Stimulated activated CD8-positive, alpha-beta memory T cell treated with anti-CD3 and anti-CD28 coated beads, Interleukin-4, amount 100 ng/mL, for 4 hours (primary cell): ENCODE results near the gene ZNF582.

Source experiments
- DNase-seq, 2 donors: peaks; one replicate each; pipeline ENCODE4 v3.0.0-alpha.2; 2020; ENCODE audit warnings: low read depth in 2 of 2, low spot score in 1 of 2

The ZNF582 gene

DNA sequence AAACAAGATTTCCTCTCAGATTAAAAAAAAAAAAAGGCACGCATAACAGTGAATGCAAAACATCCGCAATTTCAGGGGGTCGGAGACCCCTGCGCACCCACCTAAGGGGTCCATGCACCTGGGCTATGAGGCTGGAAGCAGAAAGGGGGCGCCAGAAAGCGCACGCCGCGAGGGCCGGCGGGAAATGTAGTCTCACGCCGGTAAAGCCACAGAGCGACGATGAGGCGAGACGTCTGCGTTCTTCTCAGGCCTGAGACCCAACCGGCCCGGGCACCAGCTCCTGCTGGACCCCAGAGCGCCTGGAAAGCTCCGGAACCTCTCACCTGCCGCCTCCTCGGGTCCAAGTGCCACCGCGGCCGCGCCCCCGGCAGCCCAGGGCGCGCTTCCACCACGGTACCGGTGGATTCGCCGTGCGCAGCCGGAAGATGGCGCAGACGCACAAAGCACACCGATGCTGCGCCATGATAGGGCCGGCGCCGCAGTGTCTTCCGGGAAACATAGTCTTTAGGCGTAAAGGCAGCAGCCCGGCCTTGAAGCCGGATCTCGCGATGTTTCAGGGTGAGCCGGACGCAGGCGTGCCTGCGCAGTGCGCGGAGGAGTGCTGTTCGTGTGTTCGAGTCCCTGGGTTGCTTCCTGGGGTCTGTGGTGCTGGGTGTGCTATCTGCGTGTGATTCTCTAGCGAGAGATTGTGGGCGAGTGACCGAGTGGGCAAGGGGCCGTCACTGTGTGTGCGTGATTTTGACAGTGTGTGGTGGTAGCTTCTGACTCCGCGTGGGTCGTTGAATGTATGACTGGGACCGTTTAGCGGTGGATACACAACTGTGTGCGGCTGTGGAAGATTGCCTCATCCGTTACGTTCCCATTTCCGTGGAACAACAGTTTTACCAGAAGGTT is at the start of gene ZNF582:
ZNF582 (minus strand) TSS at position 416 of the 894 bp plus-strand sequence. CDS start 1,782 bp downstream, outside the sequence.
- peak; percentile 78 to 86 for DNase-seq

DNA sequence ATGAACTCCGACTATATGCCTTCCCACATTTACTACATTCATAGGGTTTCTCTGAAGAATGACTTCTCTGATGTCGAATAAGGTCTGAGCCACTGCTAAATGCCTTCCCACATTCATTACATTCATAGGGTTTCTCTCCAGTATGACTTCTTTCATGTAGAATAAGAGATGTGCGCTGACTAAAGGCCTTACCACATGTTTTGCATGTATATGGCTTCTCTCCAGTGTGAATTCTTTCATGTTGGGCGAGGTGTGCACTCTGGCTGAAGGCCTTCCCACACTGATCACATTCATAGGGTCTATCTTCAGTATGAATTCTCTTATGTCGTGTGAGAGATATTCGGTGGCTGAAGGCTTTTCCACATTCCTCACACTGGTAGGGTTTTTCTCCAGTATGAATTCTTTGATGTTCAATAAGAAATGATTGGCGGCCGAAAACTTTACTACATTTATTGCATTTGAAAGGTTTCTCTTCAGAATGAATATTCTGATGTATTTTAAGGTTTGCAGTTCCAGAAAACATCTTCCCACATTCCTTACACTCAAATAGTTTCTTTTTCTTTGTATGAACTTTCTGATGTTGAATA is 48.0 kb upstream of the ZNF582 start:
- no peak for DNase-seq

DNA sequence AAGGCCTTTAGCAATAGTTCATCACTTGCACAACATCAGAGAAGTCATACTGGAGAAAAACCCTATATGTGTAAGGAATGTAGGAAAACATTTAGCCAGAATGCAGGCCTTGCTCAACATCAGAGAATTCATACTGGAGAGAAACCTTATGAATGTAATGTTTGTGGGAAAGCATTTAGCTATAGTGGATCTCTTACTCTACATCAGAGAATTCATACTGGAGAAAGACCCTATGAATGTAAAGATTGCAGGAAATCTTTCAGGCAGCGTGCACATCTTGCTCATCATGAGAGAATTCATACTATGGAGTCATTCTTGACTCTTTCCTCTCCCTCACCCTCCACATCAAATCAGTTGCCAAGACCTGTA is 30.6 kb upstream of the ZNF582 start:
- no peak for DNase-seq

DNA sequence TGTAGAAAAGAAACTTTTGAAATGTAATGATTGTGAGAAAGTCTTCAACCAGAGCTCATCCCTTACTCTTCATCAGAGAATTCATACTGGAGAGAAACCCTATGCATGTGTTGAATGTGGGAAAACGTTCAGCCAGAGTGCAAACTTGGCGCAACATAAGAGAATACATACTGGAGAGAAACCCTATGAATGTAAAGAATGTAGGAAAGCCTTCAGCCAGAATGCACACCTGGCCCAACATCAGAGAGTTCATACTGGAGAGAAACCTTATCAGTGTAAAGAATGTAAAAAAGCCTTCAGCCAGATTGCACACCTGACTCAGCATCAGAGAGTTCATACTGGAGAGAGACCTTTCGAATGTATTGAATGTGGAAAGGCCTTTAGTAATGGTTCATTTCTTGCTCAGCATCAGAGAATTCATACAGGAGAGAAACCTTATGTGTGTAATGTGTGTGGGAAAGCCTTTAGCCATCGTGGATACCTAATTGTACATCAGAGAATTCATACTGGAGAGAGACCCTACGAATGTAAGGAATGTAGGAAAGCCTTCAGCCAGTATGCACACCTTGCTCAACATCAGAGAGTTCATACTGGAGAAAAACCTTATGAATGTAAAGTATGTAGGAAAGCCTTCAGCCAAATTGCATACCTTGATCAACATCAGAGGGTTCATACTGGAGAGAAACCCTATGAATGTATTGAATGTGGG is 30.1 kb upstream of the ZNF582 start:
- no peak for DNase-seq

DNA sequence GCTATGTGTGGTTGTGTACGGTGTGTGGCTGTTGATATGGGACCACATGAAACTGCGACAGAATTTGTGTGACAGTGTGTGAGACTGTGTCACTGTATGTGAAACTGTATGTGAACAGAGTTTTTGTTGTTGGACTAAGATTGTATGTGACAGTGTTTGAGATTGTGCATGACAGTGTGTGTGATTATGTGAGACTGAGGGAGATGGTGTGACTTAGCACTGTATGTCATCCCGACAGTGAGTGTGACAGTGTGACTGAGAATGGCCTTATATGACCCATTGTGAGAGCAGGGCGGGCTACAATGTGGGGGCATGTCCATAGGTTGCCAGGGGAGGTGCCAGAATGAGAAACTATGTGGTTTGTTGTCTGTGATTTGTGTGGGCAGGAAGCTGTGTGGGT is 11.7 kb upstream of the ZNF582 start:
- DNase-seq, result no peak

DNA sequence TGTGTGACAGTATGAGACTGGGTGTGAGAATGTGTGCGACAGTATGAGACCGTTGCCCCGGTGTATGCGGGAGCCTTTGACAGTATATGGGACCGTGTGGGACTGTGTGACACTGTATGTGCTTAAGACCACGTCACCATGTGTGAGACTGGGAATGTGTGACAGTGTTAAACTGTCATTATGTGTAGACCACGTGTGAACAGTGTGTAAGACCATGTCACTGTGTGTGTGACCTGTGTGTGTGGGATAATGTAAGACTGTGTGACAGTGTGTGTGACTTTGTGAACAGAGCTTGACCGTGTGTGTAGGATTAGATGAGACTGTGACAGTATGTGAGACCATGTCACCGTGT is 11.3 kb upstream of the ZNF582 start:
- DNase-seq, result no peak

DNA sequence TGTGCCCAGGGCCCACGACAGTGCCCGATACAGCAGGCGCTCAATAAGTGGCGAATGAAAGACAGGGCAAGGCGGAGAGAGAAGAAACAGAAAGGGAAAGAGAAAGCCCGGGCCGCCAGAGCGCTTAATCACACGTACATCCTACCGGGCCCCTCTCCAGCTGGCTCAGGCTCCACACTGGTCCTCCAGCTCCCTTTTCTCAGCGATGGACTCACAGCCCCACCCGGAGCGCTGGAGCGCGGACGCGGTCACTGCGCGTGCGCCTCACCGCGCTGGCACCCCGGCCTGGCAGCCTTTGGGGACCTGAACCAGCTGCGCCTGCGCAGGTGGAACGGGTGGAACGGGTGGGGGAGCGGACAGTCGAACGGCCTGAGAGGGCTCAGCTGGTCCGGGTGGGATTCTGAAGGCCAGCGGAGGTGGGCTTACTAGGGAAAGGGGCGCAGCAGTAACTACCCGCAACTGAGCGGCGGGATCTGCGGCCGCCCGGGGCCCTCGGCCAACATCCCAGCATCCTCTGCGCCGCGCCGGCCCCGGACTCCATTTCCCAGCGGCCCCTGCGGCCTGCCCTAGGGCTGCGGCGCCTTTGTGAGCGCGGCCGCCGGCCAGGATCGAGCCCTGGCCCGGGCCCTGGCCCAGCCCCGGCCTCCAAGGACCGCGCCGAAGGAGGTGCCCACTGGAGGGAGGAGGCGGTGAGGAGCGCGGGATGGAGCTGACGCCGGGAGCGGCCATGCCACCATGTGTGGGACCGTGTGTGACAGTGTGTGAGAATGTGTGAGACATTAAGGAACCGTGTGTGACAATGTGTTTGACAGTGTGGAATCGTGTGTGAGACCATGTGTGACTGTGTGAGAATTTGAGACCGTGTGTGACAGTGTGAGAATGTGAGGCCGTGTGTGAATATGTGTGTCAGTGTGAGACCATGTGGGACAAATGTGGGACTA is 10.7 kb upstream of the ZNF582 start, which contains the start of gene ZNF583:
ZNF583 (plus strand) TSS at position 569 of the 941 bp plus-strand sequence. CDS start 2,783 bp downstream, outside the sequence.
- DNase-seq, result peak; percentile 79 to 80

DNA sequence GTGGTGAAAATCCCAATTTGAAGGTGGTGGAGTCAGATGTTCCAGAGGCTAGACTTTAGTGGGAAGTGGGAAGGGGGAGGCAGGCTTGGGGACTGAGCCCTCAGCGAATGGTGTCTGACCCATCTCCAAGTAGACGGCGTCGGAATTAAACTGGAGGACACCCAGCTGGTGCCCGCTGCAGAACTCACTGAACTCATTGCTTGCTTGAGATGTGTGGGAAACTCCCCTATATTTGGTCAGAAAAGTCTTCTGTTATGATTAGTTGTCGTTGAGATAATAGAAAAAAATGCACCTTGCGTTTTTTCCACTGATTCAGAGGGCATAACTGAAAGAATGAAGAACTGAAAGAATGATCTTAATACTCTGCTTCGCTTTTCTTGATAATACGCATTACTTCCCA is 9.9 kb upstream of the ZNF582 start:
- no peak for DNase-seq

DNA sequence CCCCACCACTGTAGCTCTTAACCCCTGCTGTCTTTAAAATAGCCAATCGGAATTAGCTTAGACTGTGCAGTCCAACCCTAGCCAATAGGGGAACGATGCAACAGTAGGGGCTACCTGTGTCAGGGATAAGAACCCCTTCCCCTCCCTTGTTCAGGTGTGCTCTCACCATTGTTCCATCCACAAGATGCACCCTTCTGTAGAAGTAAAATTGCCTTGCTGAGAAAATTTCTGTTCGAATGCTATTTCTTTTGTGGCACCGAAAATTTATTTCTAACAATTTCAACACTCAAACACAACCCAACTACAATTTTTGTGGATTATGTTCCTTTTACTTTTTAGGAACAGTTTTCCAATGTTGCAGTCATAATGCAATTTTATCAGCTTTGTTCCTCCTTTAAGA is 7.2 kb upstream of the ZNF582 start:
- no peak for DNase-seq

DNA sequence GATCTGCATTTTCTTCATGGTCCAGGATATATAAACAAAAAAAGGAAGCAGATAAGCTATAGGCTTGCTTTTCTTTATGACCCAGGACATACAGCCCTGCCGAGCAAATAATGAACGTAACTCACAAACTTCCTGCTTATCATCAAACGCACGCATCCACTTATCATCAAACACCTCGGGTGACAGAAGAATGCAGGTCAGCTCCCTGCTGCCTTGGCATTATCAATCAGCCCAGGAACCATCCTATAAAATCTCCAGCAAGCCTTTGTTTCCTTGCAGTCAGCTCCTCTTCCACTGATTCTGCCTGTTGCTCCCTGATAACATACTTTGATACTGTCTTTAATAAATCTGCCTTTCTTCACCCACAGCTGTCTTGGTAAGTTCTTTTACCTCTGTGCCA is 5.5 kb upstream of the ZNF582 start:
- no peak for DNase-seq

DNA sequence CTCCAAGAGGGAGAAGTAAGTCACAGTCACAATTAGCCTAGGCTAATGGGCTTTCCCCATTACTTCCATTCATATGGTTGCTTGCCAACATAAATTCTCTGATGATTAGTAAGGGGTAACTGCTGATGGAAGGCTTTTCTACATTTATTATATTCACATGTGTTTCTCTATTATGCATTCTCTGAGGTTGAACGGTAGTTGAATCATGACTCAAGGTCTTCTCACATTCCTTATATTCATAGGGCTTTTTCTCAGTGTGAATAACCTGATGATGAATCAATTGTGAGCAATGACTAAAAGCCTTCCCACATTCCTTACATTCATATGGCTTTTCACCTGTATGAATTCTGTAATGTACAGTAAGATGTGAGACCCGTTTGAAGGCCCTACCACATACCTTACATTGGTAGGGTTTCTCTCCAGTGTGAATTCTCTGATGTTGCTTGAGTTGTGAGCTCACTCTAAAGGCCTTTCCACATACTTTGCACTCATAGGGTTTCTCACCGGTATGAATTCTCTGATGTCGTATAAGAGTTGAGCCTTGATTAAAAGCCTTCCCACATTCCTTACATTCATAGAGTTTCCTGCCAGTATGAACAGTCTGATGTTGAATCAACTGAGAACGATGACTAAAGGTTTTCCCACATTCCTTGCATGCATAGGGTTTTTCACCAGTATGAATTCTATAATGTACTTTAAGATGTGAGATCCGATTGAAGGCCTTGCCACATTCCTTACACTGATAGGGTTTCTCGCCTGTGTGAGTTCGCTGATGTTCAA is 9.3 kb downstream of the ZNF582 start:
- no peak for DNase-seq

DNA sequence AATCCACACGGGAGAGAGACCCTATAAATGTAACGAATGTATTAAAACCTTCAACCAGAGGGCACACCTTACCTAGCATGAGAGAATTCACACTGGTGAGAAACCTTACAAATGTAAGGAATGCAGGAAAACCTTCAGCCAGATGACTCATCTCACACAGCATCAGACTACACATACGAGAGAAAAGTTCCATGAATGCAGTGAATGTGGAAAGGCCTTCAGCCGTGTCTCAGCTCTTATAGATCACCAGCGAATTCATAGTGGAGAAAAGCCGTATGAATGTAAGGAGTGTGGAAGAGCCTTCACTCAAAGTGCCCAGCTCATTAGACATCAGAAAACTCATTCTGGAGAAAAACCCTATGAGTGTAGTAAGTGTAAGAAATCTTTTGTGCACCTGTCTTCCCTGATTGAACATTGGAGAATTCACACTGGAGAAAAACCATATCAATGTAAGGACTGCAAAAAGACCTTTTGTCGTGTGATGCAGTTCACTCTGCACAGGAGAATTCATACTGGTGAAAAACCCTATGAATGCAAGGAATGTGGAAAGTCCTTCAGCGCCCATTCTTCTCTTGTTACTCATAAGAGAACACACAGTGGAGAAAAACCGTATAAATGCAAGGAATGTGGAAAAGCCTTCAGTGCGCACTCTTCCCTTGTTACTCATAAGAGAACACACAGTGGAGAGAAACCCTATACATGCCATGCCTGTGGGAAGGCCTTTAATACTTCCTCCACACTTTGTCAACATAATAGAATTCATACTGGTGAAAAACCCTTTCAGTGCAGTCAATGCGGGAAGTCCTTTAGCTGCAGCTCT is 16.0 kb downstream of the ZNF582 start:
- no peak for DNase-seq

DNA sequence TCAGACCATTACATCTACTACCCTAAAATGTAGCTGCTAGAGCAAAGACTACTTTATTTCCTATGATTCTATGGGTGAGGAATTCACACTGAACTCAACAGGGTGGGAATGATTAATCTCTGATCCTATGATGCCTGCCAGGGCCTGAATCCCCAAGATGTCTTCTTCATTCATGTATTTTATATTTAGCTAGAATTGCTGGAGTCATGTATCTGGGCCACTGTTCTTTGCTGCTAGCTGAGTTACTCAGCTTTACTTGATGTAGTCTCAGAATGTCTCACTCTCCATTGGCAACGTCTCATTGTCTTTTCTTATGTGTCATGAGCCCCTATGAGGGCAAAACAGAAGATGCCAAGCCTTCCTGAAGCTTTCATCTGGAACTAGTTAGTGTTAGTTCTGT is 21.1 kb downstream of the ZNF582 start:
- no peak for DNase-seq

DNA sequence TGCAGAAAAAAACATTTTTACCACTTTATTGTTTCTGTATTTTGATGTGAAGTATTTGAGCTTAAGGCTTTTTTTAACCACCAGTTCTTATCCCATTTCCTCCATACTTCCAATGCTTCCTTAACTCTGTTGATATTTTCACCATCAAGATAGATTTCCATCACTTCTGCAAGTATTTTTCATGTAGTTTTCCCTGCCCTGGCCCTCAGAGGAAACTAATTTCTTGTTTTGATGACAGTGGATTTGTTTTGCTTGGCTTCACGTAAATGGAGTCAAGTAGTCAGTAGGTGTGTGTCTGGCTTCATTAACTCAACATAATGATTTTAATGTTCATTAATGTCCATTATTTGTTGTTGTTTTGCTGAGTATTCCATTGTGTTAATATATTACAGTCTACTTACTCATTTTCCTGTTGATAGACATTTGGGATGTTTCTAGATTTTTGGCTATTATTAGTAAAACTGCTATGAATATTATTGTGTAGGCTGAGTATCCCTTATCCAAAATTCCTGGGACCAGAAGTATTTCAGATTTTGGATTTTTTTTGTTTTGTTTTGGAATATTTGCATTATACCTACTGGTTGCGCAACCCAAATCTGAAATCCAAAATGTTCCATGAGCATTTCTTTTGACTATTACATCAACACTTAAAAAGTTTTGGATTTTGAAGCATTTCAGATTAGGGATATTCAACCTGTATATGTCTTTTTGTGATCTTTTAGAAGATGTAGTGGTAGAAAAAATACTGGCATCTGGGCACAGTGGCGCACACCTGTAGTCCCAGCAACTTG is 23.3 kb downstream of the ZNF582 start:
- no peak for DNase-seq

DNA sequence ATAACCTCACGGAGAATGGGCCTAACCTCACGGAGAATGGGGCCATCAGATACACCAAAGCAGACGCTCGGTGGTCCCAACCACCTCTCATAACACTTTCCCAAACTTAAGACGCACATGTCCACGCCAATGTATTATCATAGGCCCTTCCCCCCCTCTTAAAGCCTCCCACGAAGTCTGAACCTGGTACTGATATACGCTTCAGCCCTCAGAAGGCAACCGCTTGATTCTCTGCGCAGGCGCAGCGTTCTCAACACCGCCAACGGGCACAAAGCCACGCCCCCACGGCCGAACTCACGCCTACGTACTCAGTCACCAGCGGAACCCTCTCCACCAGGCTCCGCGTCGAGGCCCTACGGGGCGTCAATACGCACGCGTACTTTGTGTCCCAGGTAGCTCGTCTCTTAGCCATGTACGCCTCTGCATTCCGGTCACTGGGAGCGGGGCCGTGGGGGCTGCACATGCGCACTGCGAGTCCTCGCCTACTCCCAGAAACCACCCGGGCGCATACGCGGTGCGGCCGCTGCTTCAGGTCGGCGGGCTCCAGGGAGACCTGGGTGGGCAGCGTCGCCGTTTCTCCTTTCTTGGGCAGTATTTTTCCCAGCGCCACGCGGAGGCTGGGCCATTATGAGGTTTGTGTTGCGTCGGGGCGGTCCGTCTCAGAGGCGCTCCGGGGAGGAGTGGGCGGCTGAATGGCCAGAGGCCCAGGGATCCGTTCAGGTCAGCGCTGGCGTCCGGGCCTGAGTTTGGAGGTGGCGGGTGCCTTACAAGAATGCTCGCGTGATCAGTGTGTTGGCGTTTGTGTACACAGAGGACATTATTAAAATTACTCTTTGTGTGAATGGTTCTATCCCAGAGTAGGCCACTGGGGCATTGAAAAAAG is 25.3 kb downstream of the ZNF582 start:
- peak; percentile 38 to 70 for DNase-seq

DNA sequence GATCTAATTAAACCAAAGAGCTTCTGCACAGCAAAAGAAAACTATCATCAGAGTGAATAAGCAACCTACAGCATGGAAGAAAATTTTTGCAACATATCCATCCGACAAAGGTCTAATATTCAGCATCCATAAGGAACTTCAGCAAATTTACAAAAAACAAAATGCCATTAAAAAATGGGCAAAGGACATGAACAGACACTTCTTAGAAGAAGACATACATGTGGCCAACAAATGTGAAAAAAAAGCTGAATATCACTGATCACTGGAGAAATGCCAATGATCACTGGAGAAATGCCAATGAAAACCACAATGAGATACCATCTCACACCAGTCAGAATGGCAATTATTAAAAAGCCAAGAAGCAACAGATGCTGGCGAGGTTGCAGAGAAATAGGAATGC is 32.5 kb downstream of the ZNF582 start:
- no peak for DNase-seq

DNA sequence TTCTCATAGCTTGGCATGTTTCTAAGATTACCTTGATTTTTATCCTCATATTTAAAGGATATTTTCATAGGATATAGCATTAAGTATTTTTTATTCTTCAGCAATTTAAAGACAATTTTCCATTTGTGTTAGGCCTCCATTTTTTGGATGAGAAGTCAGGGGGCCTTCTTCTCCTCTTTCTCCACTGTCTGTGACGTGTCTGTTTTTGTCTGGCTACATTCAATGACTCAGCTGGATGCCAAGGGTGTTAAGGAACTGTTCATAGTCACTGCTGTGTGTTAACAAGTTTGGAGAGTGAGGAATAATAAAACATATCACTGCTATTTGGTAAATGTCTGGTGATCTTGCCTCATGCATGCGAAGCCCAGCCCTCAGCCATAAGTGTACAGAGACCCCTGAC is 36.4 kb downstream of the ZNF582 start:
- DNase-seq, result no peak

DNA sequence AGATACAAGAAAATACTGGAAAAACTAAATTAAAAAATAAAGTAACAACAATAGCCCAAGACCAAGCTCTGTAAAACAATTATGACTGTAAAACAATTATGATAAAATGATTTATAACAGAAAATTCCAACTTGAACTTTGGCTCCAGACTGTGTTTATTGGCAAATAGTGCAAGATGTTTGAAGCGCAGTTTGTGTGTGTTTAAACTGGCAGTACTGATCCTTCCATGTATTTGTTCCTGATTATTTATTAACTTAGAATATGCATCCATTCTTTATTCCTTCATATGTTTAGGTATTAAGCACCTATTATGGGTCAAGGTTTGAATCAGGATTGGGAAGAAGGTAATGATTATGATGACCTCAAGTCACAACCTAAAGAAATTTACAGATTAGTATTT is 37.8 kb downstream of the ZNF582 start:
- DNase-seq, result no peak
